IMR-90 (cell line): ENCODE data around the gene KHNYN. TPM values are rescaled to one million over a fixed set of nuclear protein-coding genes. Genes with fewer than 3 reads are reported as not detected.

ENCODE experiments used
- ATAC-seq: fragments of 200-7000 bp; cut with Tn5 transposase; 2 replicates; pipeline ENCODE4 v1.9.1; 2020; ENCODE audit warnings: low read depth, mild to moderate bottlenecking, moderate library complexity
- BruUV-seq: library from RNA; stranded (reverse); fragments of 400-500 nt; replicated peaks from 2 replicates; lab custom pipeline; 2021; lab: Mats Ljungman, UMichigan
- CTCF ChIA-PET: fragments of 300-600 bp; formaldehyde crosslinking; extraction: SDS; loops from one replicate; lab custom pipeline; 2021; ENCODE audit warnings: antibody characterized with exemption; lab: Yijun Ruan, JAX
- POLR2A ChIA-PET: fragments of 300-600 bp; sonication (Branson Sonifier 250); formaldehyde crosslinking; loops from one replicate; lab custom pipeline; 2022; ENCODE audit warnings: antibody characterized with exemption; ENCODE audit not compliant: unreplicated experiment; lab: Charles Lee
- DNase-seq: peaks from one replicate; pipeline ENCODE4 v3.0.0; 2013
- H2AFZ ChIP-seq: replicated peaks from 2 replicates; pipeline ENCODE3; 2013; ENCODE audit warnings: low read length, mild to moderate bottlenecking; ENCODE audit not compliant: poor library complexity
- H2AK5ac ChIP-seq: 2 replicates; pipeline ENCODE4 v1.6.1; 2013; ENCODE audit warnings: low read depth, low read length, inconsistent platforms
- H2AK9ac ChIP-seq: replicated peaks from 2 replicates; pipeline ENCODE3; 2013; ENCODE audit warnings: mild to moderate bottlenecking, low read depth, low read length, moderate library complexity; ENCODE audit not compliant: poor library complexity
- H2BK120ac ChIP-seq: 2 replicates; pipeline ENCODE4 v1.6.1; 2013; ENCODE audit warnings: low read depth, low read length, inconsistent platforms
- H2BK15ac ChIP-seq: 3 replicates; pipeline ENCODE4 v1.6.1; 2013; ENCODE audit warnings: low read depth, low read length, inconsistent platforms
- H2BK20ac ChIP-seq: 2 replicates; pipeline ENCODE4 v1.6.1; 2013; ENCODE audit warnings: low read depth, mild to moderate bottlenecking, inconsistent platforms, low read length, moderate library complexity
- H2BK5ac ChIP-seq: 2 replicates; pipeline ENCODE4 v1.6.1; 2013; ENCODE audit warnings: mild to moderate bottlenecking, low read depth, low read length, inconsistent platforms; ENCODE audit not compliant: poor library complexity, severe bottlenecking
- H3K14ac ChIP-seq: replicated peaks from 2 replicates; pipeline ENCODE4 v1.6.1; 2013; ENCODE audit warnings: low read depth, low read length, inconsistent platforms
- H3K18ac ChIP-seq: 2 replicates; pipeline ENCODE4 v1.6.1; 2013; ENCODE audit warnings: low read depth, low read length, control low read depth
- H3K23ac ChIP-seq: 2 replicates; pipeline ENCODE4 v1.6.1; 2013; ENCODE audit warnings: low read depth, low read length, inconsistent platforms
- H3K27ac ChIP-seq: 2 replicates; pipeline ENCODE4 v1.5.1; 2013; ENCODE audit warnings: mild to moderate bottlenecking, control low read depth, low read length; ENCODE audit not compliant: insufficient read depth
- H3K27me3 ChIP-seq: 2 replicates; pipeline ENCODE4 v1.6.1; 2013; ENCODE audit warnings: low read length; ENCODE audit not compliant: control insufficient read depth, insufficient read depth
- H3K36me3 ChIP-seq: 2 replicates; pipeline ENCODE4 v1.6.1; 2013; ENCODE audit warnings: low read length, mixed read lengths; ENCODE audit not compliant: control insufficient read depth, insufficient read depth
- H3K4ac ChIP-seq: 2 replicates; pipeline ENCODE4 v1.6.1; 2013; ENCODE audit warnings: low read depth, low read length, inconsistent platforms
- H3K4me1 ChIP-seq: 2 replicates; pipeline ENCODE4 v1.6.1; 2013; ENCODE audit warnings: low read length, mixed read lengths; ENCODE audit not compliant: control insufficient read depth, insufficient read depth
- H3K4me2 ChIP-seq: 2 replicates; pipeline ENCODE4 v1.6.1; 2013; ENCODE audit warnings: low read depth, mild to moderate bottlenecking, control low read depth, low read length, moderate library complexity
- H3K4me3 ChIP-seq: 2 replicates; pipeline ENCODE4 v1.5.1; 2013; ENCODE audit warnings: low read depth, mild to moderate bottlenecking, control low read depth, low read length, moderate library complexity; ENCODE audit not compliant: insufficient read depth
- H3K56ac ChIP-seq: 2 replicates; pipeline ENCODE4 v1.6.1; 2013; ENCODE audit warnings: low read length, inconsistent platforms; ENCODE audit not compliant: insufficient read depth; ENCODE audit errors: extremely low read depth
- H3K79me1 ChIP-seq, 2 experiments: 2 replicates each; pipeline ENCODE4 v1.6.1; 2013; ENCODE audit warnings: low read length in 2 of 2, inconsistent platforms in 1 of 2, low read depth in 1 of 2
- H3K9ac ChIP-seq: 2 replicates; pipeline ENCODE4 v1.6.1; 2013; ENCODE audit warnings: low read depth, low read length, control low read depth
- H3K9me1 ChIP-seq: 2 replicates; pipeline ENCODE4 v1.6.1; 2013; ENCODE audit warnings: low read length, inconsistent platforms; ENCODE audit not compliant: insufficient read depth
- H3K9me3 ChIP-seq: 2 replicates; pipeline ENCODE4 v1.6.1; 2013; ENCODE audit warnings: low read length; ENCODE audit not compliant: control insufficient read depth, insufficient read depth
- H4K20me1 ChIP-seq: 2 replicates; pipeline ENCODE4 v1.6.1; 2013; ENCODE audit warnings: low read length, inconsistent platforms; ENCODE audit not compliant: insufficient read depth
- H4K5ac ChIP-seq: 2 replicates; pipeline ENCODE4 v1.6.1; 2013; ENCODE audit warnings: mild to moderate bottlenecking, low read depth, low read length, control low read depth
- H4K8ac ChIP-seq, 2 experiments: 2 replicates each; pipeline ENCODE4 v1.6.1; 2013; ENCODE audit warnings: low read depth in 2 of 2, low read length in 2 of 2, control low read depth in 1 of 2, inconsistent platforms in 1 of 2
- H4K91ac ChIP-seq: 2 replicates; pipeline ENCODE4 v1.6.1; 2013; ENCODE audit warnings: low read depth, low read length, inconsistent platforms; ENCODE audit not compliant: insufficient read depth
- BHLHE40 ChIP-seq: fragments of 150-350 bp; IDR thresholded peaks from 2 replicates; pipeline ENCODE4 v1.6.1; 2016; ENCODE audit warnings: mild to moderate bottlenecking, low read depth, low read length
- CHD1 ChIP-seq: IDR thresholded peaks from 2 replicates; pipeline ENCODE4 v1.6.1; 2012; ENCODE audit warnings: low read depth, low read length, improper control_type of control experiment
- FOS ChIP-seq: fragments of 150-350 bp; IDR thresholded peaks from 2 replicates; pipeline ENCODE4 v1.6.1; 2016; ENCODE audit warnings: low read depth, low read length
- MAZ ChIP-seq: IDR thresholded peaks from 2 replicates; pipeline ENCODE4 v1.6.1; 2012; ENCODE audit warnings: low read depth, mild to moderate bottlenecking, low read length, improper control_type of control experiment, moderate library complexity, borderline replicate concordance
- MXI1 ChIP-seq: IDR thresholded peaks from 2 replicates; pipeline ENCODE4 v1.6.1; 2012; ENCODE audit warnings: low read depth, mild to moderate bottlenecking, low read length, moderate library complexity, borderline replicate concordance
- NFE2L2 ChIP-seq: fragments of 150-350 bp; IDR thresholded peaks from 2 replicates; pipeline ENCODE4 v1.6.1; 2016; ENCODE audit warnings: low read depth, mild to moderate bottlenecking, low read length
- POLR2A ChIP-seq: IDR thresholded peaks from 2 replicates; pipeline ENCODE4 v1.6.1; 2012; ENCODE audit warnings: mild to moderate bottlenecking, low read depth, low read length
- RAD21 ChIP-seq: IDR thresholded peaks from 2 replicates; pipeline ENCODE4 v1.6.1; 2012; ENCODE audit warnings: low read length, improper control_type of control experiment
- RFX5 ChIP-seq: IDR thresholded peaks from 2 replicates; pipeline ENCODE4 v1.8.0; 2012; ENCODE audit warnings: low read depth, mild to moderate bottlenecking, low read length, moderate library complexity
- SMC3 ChIP-seq: fragments of 150-350 bp; IDR thresholded peaks from 2 replicates; pipeline ENCODE4 v1.6.1; 2016; ENCODE audit warnings: low read depth, mild to moderate bottlenecking, antibody characterized with exemption, low read length, moderate library complexity
- USF2 ChIP-seq: fragments of 150-350 bp; IDR thresholded peaks from 2 replicates; pipeline ENCODE4 v1.6.1; 2017; ENCODE audit warnings: mild to moderate bottlenecking, antibody characterized with exemption, low read length, low read depth
- WGBS, 2 experiments: methylation state at CpG; one replicate each; pipeline versions ENCODE4 v1.1.5 to v1.1.7; 2013; ENCODE audit warnings: missing lambda C conversion rate in 2 of 2; ENCODE audit not compliant: insufficient read length in 1 of 2; ENCODE audit errors: extremely low coverage in 2 of 2; 5-methylcytosine and 5-hydroxymethylcytosine counted together
- dilution Hi-C: fragments of 300-500 bp; cut with HindIII; formaldehyde crosslinking; loops from one replicate; pipeline ENCODE4 v1.14.3; 2018; ENCODE audit warnings: low sequenced_read_pairs; ENCODE audit not compliant: unreplicated experiment
- in situ Hi-C: fragments of 300-500 bp; cut with MboI; formaldehyde crosslinking; loops from 3 replicates; pipeline ENCODE4 v1.14.3; 2019; ENCODE audit warnings: low sequenced_read_pairs, inconsistent platforms, mixed read lengths
- intact Hi-C: fragments of 100-400 bp; cut with micrococcal nuclease; formaldehyde crosslinking; loops from 2 replicates; pipeline ENCODE4 v1.10.0; 2022
- polyA plus RNA-seq, 3 experiments: library from polyadenylated mRNA; depleted of rRNA; stranded (reverse); fragments of >200 nt; gene quantifications; 2 replicates each; pipeline ENCODE4 v1.2.3, GENCODE V29; 2012; ENCODE audit warnings: low replicate concordance in 1 of 3
- total RNA-seq: library from RNA; depleted of rRNA; stranded (reverse); fragments of >200 nt; gene quantifications from 2 replicates; pipeline ENCODE4 v1.2.3, GENCODE V29; 2012
- TF ChIP-seq, protein P1 (sequence below): conservative IDR thresholded peaks from 2 replicates; pipeline ENCODE4 v1.5.1; 2012; ENCODE audit warnings: mild to moderate bottlenecking, low read depth, low read length, improper control_type of control experiment
- TF ChIP-seq, protein P2 (sequence below): fragments of 150-350 bp; IDR thresholded peaks from 2 replicates; pipeline ENCODE4 v1.6.1; 2016; ENCODE audit warnings: low read depth, mild to moderate bottlenecking, low read length, moderate library complexity, borderline replicate concordance

The KHNYN gene
- total and polyA plus RNA-seq, 2 of the 4 experiments (the other 2 are of a cell fraction): 18.9 to 24.4 TPM

GRCh38 chr14:24387009-24387345 is 42.8 kb upstream of the KHNYN start:
- intact Hi-C loops: no loop called here
- H3K9me1 ChIP-seq: peaks cover 5% of the 10 kb centered on the region; the same call in 1 of the 2 replicates
- no peak overlapping the region for H2BK5ac ChIP-seq
- H3K18ac ChIP-seq: no peak overlapping the region
- H3K4me1 ChIP-seq: peaks cover 5% of the 10 kb centered on the region
- H3K14ac ChIP-seq: no peak overlapping the region
- DNase-seq (no peak), ATAC-seq (no peak)
- no peak overlapping the region for H3K27ac ChIP-seq
- no peak overlapping the region for H3K4me3 ChIP-seq
- H2BK20ac ChIP-seq: no peak overlapping the region
- no peaks in the 10 kb centered on the region for H3K9me3 ChIP-seq
- no peak overlapping the region for H3K56ac ChIP-seq
- H3K4me2 ChIP-seq: no peak overlapping the region
- no CpG with 5 or more reads among the region's 2 CpGs for WGBS, 2 experiments
- no peak overlapping the region for H4K8ac ChIP-seq
- H2AK9ac ChIP-seq: no peak overlapping the region
- in situ Hi-C loops: no loop called here
- H3K4ac ChIP-seq: no peak overlapping the region
- ChIA-PET CTCF (no interaction called here), POLR2A (no interaction called here)
- dilution Hi-C loops: no loop called here
- no peaks in the 10 kb centered on the region for H3K36me3 ChIP-seq
- no peak overlapping the region for H2AK5ac ChIP-seq
- H4K5ac ChIP-seq: no peak overlapping the region
- no peak overlapping the region for H2BK15ac ChIP-seq
- no peak overlapping the region for H3K9ac ChIP-seq
- no TSS peak for BruUV-seq
- H3K23ac ChIP-seq: no peak overlapping the region
- H2BK120ac ChIP-seq: no peak overlapping the region
- H2AFZ ChIP-seq: no peak overlapping the region
- H4K91ac ChIP-seq: no peak overlapping the region
- H4K20me1 ChIP-seq: no peaks in the 10 kb centered on the region
- peaks cover 10% of the 10 kb centered on the region for H3K27me3 ChIP-seq
- TF ChIP-seq BHLHE40 (no peak), NFE2L2 (no peak), MXI1 (no peak), RFX5 (no peak), SMC3 (no peak), USF2 (no peak), MAZ (no peak), FOS (no peak), RAD21 (no peak), CHD1 (no peak), POLR2A (no peak)
- TF ChIP-seq, protein P1, sequence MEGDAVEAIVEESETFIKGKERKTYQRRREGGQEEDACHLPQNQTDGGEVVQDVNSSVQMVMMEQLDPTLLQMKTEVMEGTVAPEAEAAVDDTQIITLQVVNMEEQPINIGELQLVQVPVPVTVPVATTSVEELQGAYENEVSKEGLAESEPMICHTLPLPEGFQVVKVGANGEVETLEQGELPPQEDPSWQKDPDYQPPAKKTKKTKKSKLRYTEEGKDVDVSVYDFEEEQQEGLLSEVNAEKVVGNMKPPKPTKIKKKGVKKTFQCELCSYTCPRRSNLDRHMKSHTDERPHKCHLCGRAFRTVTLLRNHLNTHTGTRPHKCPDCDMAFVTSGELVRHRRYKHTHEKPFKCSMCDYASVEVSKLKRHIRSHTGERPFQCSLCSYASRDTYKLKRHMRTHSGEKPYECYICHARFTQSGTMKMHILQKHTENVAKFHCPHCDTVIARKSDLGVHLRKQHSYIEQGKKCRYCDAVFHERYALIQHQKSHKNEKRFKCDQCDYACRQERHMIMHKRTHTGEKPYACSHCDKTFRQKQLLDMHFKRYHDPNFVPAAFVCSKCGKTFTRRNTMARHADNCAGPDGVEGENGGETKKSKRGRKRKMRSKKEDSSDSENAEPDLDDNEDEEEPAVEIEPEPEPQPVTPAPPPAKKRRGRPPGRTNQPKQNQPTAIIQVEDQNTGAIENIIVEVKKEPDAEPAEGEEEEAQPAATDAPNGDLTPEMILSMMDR: no peak
- TF ChIP-seq, protein P2, sequence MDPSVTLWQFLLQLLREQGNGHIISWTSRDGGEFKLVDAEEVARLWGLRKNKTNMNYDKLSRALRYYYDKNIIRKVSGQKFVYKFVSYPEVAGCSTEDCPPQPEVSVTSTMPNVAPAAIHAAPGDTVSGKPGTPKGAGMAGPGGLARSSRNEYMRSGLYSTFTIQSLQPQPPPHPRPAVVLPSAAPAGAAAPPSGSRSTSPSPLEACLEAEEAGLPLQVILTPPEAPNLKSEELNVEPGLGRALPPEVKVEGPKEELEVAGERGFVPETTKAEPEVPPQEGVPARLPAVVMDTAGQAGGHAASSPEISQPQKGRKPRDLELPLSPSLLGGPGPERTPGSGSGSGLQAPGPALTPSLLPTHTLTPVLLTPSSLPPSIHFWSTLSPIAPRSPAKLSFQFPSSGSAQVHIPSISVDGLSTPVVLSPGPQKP: no peak
- H3K79me1 ChIP-seq: no peaks in the 10 kb centered on the region
